ENCODE results near the gene GPR162.

DNA sequence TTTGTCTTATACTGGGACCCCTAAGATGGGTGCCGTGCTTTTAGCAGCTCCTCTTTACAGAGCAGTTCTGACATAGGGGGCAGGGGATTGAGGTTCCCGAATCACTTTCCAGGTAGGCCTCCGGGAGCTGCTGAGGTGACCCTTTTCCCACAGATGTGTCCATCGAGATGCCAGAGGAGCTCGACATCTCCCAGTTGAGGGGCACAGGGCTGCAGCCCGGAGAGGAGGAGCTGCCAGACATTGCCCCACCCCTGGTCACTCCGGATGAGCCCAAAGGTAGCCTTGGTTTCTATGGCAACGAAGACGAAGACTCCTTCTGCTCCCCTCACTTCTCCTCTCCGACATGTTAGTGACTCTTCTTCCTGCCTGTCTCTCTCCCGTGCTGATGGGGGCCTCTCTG is 41.4 kb downstream of the GPR162 start:
- TF ChIP-seq, protein P1, sequence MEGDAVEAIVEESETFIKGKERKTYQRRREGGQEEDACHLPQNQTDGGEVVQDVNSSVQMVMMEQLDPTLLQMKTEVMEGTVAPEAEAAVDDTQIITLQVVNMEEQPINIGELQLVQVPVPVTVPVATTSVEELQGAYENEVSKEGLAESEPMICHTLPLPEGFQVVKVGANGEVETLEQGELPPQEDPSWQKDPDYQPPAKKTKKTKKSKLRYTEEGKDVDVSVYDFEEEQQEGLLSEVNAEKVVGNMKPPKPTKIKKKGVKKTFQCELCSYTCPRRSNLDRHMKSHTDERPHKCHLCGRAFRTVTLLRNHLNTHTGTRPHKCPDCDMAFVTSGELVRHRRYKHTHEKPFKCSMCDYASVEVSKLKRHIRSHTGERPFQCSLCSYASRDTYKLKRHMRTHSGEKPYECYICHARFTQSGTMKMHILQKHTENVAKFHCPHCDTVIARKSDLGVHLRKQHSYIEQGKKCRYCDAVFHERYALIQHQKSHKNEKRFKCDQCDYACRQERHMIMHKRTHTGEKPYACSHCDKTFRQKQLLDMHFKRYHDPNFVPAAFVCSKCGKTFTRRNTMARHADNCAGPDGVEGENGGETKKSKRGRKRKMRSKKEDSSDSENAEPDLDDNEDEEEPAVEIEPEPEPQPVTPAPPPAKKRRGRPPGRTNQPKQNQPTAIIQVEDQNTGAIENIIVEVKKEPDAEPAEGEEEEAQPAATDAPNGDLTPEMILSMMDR (conservative IDR thresholded peaks at IDR 0.05; ENCODE audit: low read depth, low read length), result no peak
- TF ChIP-seq EZH2 (IDR thresholded peaks at IDR 0.05; ENCODE audit: borderline replicate concordance, low read depth, low read length, poor library complexity, severe bottlenecking), result no peak

Data from A673 (cell line).